Uterus (tissue), 2 donors: Measurements from ENCODE around the gene INHBB.

ENCODE experiments used
- CTCF ChIP-seq, 4 experiments: fragments of 200-600 bp in 2 of 4; fragments of 450-650 bp in 2 of 4; sonication (generic) in 2 of 4; IDR thresholded peaks; one replicate each; pipeline ENCODE4 v1.5.1; 2016 to 2019; ENCODE audit warnings: antibody characterized with exemption in 4 of 4, mild to moderate bottlenecking in 2 of 4, moderate library complexity in 1 of 4
- POLR2A ChIP-seq, 2 donors: fragments of 450-650 bp; IDR thresholded peaks; one replicate each; pipeline ENCODE4 v1.6.1; 2016; ENCODE audit warnings: antibody characterized with exemption in 2 of 2, mild to moderate bottlenecking in 1 of 2, moderate library complexity in 1 of 2

- TF ChIP-seq POLR2A (IDR thresholded peaks at IDR 0.05) (no peak), CTCF (IDR thresholded peaks at IDR 0.05) (no peak)
Measured at GRCh38 chr2:120307482-120307881, 38.5 kb upstream of the INHBB start.
